GM19468 (cell line): ENCODE results near the gene CBLB.

Experiments used
- ATAC-seq: cut with Tn5 transposase; IDR thresholded peaks from one replicate; pipeline ENCODE4 v1.9.1; 2021; ENCODE audit warnings: mild to moderate bottlenecking, moderate library complexity, moderate number of reproducible peaks; ENCODE audit not compliant: unreplicated experiment; ENCODE audit errors: extremely low read depth

The CBLB gene

DNA sequence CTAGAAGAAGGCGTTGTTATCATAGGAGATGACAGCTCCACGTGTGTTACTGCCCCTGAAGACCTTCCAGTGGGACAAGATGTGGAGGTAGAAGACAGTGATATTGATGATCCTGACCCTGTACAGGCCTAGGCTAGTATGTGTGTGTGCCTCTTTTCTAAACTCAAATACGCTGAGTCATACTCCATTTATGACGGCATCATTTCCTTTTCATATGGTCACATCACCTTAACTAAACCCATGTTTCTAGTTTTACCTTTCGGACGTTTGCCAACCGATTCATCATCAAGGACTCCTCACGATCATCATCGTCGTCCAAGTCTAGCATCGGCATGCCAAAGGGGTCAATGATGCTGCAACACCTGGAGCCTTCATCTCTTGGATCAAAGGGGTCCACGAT is 149.0 kb downstream of the CBLB start:
- no peak for ATAC-seq

DNA sequence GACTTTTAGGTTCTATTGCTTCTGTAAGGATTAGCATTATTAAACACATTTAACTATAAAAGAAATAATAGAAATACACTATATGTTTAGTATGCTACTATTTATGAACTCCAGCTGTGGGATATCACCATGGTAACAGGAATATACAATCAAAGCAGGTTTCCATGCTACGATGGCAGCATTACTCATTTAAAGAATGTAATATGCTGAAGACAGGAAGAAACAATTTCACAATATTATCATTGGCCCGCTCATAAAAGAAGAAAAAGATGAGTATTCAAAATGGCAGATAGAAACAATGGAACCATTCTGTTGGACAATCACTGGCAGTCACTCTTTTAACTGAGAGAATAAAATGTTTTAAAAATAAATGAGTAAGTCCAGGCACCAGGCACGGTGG is 153.4 kb downstream of the CBLB start:
- ATAC-seq: no peak

DNA sequence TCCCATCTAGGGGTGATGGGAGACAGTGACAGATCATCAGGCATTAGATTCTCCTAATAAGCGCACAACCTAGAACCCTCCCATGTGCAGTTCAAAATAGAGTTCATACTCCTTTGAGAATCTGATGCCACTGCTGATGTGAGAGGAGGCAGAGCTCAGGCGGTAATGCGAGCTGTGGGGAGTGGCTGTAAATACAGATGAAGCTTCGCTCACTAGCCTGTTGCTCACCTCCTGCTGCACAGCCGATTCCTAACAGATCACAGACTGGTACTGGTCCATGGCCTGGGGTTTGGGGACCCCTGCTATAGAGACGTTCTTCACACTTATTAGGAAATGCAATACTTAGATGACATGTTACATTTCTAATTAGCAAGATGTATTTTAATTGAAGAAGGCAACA is 154.4 kb downstream of the CBLB start:
- no peak for ATAC-seq

DNA sequence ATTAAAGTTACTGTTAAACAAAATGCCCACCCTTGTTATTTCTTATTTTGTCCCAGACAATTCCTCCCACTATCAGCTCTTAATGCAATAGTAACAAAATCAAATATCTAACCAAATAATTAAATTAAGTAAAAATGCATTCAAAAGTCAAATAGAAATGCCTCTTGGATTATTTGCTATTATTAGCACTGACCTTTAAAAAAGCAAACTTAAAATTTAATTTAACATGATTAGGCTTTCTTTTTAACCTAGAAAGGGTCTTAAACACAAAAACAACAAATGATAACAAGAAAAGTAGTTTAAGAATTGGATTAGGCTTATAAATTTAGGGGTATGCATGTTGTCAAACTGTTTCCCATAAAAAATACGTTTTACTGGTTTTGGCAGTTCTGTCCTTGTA is 159.8 kb downstream of the CBLB start:
- ATAC-seq: no peak

DNA sequence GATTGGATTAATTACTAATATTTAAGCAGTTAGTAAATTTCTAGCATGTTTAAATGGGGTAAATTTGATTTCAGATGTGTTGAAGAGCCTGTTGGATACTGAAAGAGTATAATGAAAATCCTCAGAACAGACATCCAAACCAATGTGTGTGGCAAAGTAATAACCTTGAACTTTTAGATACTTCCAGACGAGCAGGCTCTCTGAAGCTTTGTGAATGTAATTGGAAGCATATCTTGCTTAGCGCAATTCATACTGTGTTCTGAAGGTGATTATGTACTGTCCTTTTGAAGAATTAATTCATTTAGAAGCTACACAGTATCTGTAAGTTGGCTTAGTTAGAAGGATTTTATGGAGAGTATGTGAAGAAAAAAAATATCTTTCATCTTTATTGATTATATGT is 161.8 kb downstream of the CBLB start:
- no peak for ATAC-seq

DNA sequence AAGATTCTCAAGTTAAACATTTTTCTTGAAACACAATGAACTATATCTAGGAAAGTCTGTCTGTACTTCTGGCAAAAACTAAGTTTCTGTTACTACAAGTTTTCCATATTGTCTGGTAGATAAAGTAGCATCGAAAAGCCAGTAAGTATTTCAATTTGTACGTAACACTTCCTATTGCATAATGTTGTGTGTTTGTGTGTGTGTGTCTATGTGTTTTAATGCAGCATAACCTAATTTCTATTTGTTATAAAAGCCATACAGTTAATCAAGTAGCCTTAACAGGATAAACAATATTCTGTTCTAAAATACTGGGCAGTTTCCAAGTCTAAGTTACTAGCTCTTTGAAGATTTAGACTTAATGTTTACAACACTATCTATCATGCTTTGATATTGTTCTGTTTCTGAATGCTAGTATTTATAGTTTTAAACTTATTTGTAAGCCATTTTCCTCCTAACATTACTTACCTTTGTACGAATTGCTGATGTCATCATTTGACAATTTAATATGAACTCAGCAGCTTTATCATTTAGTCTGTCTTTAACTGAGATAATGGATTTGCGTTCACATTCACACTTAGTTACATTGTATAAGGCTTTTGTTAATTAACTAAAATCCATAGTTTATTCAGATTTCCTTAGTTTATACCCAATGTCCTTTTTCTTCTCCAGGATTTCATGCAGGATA is 163.9 kb downstream of the CBLB start:
- no peak for ATAC-seq

DNA sequence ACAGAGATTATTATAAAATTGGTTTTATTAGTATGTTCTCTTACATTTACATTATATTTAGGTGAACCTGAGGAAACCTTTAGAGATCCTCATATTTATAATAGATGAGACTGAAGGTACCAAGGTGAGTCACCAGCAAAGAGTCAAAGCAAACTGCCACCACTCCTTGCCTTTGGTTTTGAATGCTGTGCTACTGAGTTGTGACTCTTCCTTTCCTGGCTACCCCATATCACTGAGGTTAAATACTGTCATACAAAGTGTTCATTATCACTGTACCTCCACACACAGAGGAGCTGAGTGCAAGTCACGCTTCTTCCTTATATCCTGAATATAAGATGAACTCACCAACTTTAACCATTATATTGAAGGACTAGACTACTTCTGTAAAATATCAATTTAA is 168.2 kb downstream of the CBLB start:
- ATAC-seq: no peak

DNA sequence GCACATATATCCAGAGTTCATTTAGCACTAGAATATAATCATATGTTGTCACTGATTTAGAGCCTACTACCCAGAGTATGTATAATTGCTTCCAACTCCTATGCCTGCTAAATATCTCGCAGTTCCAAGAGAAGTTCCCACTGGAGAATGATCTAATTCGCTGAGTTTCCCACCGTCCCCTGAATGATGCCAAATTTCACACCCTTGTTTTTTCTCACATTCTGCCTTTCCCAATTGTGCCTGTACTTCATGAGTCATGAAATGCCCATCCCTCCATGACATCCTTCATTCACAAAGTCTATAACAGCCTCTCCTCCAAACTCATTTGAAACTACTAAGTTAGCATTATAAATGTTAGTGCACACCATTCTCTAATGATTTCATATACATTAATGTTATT is 177.2 kb downstream of the CBLB start:
- ATAC-seq: no peak

DNA sequence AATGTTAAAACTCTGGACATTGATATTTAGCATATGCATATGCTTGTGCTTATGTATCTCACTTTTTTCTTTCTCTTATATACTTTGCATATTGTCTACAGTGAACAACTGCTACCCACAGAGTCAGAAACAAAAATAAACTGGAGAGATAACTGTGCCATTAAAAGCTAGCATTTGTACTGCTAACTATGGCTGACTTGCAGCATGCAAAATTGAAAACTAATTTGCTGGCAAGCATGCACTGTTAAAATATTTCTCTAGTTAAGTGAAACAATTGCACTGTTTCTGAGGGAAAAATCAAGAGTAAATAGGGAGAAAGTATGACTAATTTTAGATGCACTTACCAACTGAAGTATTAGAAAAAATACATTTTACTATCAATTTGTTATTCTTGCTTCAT is 177.8 kb downstream of the CBLB start:
- ATAC-seq: no peak

DNA sequence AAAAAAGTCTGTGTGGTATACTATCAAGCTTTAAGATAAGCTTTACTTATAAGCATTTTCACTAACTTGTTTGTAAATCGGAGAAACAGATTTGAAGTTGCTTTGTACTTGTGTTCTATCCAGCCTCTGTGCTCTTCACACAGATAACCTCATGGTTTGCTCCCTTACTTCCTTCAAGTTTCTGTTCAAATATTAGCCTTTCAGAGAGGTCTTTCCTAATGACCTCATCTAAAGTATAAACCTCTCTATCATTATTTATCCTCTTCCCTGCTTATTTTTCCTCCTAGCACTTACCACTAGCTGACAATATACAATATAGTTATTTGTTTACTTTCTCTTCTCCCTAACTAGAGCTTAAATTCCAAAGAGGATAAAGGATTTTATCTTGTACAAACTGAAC is 180.0 kb downstream of the CBLB start:
- no peak for ATAC-seq

DNA sequence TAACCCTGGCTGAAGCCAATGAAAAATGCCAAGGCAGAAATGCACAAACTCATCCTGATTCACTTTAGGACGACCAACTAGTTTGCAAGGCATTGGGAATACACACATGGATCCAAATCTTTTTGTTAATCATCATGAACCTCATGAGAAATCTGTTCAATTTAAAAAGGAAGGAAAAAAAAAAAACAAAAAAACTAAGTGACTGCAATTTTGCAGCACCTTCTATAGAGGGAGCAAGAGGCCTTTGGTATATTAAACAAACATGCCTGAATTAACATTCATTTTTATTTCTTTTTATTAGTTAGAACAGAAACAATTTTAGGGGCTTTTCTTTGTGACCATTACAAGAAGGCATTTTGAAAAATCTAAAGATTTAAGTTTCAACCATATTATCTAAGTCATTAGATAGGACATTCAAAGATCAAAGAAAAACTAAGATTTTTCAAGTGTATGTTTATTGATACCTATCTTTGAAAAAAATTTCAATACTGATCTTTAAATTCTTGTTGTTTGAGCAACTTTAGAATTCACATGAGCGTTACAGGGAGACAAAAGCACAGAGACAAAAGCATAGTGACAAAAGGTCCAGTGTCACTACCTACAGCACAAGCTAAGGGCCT is 182.4 kb downstream of the CBLB start:
- no peak for ATAC-seq

DNA sequence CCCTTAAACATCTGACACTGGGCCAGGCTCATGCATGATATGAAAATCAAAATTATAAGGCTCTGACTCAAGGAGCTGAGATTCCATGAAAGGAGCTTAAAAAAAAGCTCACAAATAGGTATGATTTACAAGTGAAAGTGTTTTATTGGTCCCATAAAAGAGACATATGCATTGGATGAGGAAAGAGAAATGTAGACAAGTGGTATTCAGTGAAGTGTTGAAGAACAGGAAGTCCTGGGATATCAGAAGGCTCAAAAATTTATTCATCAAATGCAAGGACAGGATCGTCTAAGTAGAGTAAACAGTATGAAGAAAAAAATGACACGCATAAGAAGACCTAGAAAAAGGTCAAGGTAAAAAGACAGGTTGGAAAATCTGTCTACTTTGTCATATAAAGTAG is 188.9 kb downstream of the CBLB start:
- ATAC-seq: no peak

DNA sequence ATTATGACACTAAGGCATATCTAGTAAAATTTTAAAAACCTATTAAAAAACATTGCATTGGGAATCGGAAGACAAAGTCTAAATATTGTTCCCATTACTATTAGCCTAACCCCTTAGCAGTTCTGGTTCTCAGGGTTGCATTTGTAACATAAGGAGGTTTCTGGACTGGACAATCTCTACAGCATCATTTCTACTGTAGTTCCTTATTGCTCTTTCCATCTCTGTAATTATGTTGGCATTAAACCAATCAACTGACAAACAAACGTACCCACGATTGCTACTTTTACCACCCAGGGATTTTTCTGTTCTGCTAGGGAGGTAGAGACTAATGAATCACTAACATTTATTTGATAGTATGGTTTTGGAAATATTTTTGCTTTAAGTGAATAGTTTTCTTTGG is 190.8 kb downstream of the CBLB start:
- ATAC-seq: no peak

DNA sequence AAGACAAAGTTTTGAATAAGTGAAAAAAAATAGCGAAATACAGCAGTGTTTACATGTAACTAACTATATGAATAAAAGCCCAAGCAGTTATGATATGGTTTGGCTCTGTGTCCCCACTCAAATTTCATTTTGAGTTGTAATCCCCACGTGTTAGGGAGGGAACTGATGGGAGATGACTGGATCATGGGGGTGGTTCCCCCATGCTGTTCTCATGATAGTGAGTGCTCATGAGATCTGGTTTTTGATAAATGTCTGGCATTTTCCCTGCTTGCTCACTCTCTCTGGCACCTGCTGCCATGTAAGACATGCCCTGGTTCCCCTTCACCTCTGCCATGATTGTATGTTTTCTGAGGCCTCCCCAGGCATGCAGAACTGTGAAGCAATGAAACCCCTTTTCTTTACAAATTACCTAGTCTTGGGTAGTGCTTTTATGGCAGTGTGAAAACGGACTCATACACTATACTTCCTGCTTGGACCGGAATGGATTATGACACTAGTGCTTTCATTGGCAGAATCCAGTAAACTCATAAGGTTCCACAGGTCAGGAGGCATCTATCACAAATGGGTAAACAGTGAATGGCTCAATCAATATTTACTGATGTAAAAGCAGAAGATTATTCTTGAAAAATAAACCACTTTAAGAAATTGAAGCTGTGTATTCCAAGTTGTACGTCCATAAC is 192.1 kb downstream of the CBLB start:
- no peak for ATAC-seq

DNA sequence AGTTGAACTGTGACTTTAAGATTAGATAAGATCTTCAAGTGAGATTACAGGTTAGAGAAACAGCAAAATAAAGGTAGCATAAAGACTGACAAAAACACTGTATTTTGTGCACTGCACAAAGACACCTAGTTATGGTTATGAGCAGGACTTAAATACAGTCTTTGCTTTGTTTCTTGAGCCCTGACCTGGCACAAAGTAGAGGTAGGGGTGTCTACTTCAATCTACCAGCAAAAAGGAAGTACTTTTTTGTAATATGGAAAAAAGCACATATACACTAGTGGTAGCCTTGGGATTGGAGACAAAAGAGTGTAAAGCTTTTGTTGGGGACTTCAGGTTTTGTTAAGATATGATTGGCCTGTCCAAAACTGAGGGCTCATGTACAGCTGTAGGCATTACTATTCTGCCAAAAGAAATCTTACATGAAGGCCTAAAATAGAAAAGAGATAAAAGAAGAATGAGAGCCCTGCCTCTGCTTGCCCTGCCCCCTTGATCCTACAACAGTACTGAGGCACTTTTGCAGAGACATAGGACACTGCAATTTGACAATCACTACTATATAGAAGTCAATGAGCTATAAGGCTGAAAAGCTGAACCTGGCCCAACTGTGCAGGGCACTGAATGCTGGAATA is 194.3 kb downstream of the CBLB start:
- no peak for ATAC-seq

DNA sequence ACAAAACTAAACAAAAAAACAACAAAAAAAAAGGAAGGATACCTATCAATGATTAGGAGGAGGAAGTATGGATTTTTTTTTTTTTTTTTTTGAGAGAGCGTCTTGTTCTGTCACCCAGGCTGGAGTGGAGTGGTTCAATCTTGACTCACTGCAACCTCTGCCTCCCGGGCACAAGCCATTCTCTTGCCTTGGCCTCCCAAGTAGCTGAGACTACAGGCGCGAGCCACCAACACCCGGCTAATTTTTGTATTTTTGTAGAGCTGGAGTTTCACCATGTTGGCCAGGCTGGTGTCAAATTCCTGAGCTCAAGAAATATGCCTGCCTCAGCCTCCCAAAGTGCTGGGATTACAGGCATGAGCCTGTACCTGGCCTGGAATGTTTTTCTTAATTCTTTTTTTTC is 195.8 kb downstream of the CBLB start:
- ATAC-seq: no peak

DNA sequence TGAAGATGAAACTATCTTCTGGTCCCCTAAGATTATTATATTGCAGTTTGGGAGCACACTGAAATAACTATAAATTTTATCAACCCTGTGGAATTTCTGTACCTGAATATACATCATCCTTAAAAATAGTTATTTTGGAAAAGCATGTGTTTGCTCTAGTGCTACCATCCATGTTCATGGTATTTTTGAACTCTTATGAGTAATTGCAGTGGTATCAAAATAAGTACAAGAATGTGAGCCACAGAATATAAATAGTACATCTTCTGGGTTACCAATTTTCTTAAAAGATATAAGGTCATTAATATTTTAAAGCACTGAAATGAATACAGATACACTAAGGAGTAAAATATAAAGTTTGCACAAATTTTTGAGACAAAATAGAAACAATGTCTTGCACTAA is 206.5 kb downstream of the CBLB start:
- no peak for ATAC-seq

DNA sequence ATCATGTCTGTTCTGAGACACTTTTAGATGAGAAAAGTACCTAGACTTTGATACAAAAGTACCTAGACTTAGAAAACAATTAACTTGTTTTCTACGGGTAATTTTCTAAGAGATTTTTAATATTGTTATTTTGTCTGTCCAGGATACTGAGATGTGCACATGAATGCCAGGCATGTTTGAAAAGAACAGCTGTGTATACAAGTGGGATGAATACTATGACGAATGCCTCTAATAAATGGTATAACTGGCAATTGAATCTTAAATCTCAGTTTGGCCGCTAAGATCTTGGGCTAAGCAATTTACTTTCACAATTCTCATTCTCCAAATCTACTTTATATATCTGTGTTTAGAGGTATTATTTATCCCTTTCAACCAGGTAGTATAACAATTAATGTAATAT is 207.4 kb downstream of the CBLB start:
- no peak for ATAC-seq

DNA sequence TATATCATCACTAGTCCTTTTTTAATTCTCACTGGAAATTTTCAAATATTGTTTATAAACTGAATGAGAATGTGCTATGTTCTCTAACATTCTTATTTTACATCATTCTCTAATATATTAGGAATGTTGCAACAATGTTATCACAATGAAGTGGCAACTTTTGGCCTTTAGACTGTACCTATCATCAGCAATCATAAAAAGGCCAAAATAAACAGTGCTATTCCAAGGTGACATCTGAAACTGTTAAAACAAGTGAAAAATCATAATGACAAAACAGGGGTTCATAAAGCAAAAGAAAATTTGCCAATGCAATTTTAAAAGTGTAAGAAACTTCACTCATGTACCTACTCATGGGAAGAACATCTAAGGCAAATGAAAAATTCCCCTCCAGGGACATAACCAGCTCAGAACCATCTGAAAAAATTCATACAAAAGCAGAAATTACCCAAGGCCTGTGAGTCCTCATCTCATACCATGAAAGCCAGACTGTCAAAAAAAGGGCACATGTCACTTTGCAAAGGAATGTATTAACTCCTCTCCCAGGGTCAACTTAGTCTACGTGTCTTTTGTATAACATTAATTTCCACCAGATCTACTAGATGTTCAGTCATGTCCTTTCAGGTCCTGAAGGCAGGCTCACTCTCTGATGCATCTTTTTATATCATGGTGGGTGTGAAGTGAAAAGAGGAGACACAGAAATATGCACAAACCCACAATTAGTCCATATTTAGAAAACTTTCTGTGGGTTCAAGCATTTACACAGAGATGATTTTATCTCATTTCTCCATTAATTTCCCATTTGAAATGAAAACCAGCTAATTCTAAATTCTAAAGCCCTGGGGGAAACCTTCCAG is 211.9 kb downstream of the CBLB start:
- ATAC-seq: no peak

DNA sequence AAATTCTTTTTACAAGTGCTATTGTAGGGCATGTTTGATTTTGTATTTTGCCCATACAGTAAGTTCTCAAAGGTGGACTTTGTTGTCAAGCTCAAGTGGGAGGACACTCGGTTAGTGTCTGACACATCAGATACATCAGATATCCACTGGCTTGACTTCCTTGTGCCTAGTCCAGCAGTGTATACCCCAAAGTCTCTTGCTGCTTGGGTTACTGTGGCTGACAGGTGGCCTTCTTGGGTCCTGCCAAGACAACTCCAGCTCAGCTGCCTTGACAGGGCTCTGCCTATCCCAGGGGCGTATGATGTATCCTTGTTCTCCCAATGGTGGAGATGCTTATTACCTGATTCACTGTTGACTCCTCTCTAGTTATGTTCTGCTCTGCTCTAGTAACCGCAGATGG is 214.9 kb downstream of the CBLB start:
- no peak for ATAC-seq
